Fibroblast of peridontal ligament (primary cell): ENCODE measurements around the gene USP6.
"Not testable (repeated sequence)": the region's sequence is repeated elsewhere in the genome, so short reads cannot be mapped to it uniquely, and the experiment has no call there.

Experiments
- DNase-seq: peaks from one replicate; pipeline ENCODE4 v3.0.0-alpha.2; 2010; ENCODE audit errors: extremely low read depth

USP6 gene

DNA sequence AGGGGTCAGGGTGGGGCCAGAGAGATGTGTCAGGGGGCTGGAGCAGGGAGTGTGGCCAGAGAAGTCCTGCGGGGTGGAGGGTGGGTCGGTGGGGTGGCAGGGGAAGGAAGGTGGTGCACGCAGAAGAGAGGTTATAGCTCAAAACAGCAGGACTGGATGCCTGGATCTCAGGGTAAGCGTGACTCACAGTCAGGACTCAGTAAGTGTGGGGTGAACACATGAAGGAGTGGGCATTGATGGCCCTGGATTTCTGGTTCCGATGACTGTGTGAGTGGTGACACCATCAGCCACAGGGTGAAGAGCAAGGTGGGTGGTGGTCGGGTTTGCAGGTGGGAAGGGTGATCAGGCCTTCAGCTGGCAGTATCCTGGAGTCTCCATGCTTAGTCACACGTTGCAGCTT is 6.2 kb downstream of the USP6 start:
- DNase-seq: not testable (repeated sequence)

DNA sequence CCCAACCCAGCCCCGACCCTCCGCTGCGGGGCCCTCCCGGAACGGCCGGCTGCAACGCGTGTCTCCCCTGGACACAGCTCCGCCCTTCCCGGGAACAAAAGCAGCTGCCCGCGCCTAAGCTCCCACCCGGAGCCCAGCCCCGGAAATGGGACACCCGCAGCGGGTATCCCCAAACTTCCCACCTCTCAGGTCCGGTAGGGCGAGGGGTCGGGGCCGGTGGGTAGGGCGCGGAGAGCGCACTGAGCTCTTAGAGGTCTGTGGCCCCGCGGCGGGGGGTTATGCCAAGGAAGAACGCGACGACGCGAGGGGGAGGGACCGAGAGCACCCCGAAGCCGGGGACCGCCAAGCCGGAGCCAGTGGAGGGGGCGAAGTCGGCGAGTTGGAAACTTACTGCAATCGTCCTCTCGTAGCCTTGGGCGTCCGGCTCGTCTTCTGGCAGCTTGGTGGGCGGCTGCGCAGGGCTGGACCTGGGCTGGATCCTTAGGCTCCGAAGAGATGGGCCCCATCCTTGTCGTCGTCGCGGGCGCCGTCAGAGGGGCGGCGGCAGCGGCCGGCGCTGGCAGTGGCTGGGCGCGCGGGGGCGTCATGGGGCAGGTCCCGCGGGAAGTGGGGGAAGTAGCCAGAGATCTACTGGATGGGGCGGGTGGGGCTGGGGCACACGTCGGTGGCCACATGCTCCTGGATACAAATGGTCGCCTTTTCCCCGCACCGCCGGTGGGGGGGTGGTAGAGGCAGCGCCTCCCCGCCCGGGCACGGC is 6.9 kb downstream of the USP6 start:
- no peak for DNase-seq

DNA sequence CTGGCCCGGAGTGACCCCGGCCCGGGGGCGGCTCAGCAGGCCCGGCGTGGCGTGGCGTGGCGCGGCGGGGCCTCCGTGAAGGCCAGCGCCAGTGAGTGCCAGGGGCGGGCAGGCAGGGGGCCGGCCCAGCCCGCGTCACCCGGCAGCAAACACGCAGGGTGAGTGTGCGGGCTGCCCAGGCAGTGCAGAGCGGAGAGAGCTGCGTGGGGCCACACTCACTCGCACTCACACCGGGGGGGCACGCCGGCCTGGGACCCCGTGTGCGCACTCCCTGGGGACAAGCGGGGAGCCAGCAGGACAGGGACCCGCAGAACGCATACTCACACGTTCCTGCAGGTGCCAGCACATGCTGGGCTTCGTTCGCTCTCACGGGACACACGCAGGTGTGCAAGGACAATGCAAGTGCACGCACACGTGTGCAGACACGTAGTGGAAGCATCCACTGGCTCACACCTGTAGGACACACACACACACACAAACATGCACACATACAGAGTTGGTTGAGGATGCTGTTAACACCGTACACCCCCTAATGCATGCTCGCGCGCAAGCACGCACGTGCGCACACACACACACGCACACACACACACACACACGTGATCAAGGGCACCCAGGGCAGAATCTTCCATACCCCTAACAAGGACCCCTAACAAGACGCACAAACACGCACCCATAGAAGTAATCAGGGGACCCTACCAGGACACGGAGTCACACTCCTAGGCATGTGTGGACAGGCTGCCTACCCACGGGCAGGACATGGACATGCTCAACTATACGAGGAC is 7.7 kb downstream of the USP6 start:
- no peak for DNase-seq

- DNase-seq: not testable (repeated sequence)
These were observed 8.4 kb downstream of the USP6 start for GRCh38 chr17:5124125-5124760.

- DNase-seq: not testable (repeated sequence)
These were observed 9.1 kb downstream of the USP6 start for GRCh38 chr17:5124896-5125295.

- no peak for DNase-seq
These were observed 11.1 kb downstream of the USP6 start for GRCh38 chr17:5126719-5127488.

- DNase-seq: no peak
These were observed 12.1 kb downstream of the USP6 start for GRCh38 chr17:5127910-5128309.

- DNase-seq: not testable (repeated sequence)
These were observed 12.6 kb downstream of the USP6 start for GRCh38 chr17:5128387-5128786.

DNA sequence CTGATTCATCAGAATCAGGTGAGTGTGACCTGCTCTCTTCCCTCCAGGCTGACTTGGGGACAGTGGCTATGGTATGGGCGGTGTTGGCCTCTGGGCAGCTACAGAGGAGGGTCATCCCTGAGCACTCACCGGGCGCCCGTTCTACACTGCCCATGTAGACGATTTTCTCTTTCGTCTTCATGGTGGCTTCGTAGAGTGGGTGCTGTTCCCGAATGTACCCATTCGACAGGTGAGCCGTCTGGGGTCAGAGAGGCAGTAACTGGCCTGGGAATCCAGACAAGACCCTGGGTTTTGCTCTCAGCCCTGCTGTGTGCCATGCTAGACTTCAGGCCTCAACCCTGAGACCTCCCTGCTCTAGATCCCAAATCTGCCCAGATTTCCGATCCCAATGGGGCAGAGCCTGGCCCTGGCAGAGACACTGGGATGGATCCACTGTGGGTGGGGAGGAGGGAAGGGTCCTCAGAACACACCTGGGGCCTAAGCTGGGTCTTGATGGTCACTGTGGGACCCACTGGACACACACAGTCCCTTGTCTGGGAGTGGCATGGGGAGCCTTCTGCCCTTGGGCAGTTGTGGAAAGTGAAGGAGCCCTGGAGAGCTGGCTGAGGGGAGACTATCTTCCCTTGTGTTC is 13.2 kb downstream of the USP6 start:
- no peak for DNase-seq

DNA sequence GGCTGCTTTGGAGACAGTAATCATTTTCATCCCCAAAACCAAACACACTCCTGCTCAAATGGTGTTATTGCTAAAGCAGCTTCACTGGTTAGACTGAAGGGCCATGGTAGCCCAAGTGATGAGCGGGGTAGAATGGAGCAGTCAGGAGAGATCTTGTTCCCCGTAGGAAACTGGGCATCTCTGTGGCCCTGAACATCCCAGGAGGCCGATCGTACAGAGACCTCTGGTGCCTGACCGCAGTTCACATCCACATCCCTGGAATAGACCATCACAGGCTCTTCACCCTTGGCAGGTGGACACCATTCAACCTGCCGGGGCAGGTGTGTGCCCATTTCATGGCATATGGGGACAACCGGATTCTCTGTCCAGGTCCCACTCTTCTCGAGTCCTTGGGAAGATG is 13.9 kb downstream of the USP6 start:
- not testable (repeated sequence) for DNase-seq

DNA sequence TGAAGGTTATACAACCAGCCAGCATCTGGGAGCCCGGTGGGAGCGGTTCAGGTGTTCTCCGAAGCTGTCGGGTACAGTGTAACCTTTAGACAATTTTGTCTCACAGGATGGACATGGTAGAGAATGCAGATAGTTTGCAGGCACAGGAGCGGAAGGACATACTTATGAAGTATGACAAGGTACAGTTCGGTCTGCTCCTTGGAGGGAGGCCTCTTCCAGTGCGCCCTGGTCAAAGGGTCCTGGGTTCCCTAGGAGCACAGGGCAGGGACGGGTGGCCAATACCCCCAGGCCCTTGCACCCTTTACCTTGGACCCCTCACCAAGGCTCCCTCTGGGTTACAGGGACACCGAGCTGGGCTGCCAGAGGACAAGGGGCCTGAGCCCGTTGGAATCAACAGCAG is 14.4 kb downstream of the USP6 start:
- not testable (repeated sequence) for DNase-seq

GRCh38 chr17:5130687-5131086 is 14.9 kb downstream of the USP6 start:
- not testable (repeated sequence) for DNase-seq

DNA sequence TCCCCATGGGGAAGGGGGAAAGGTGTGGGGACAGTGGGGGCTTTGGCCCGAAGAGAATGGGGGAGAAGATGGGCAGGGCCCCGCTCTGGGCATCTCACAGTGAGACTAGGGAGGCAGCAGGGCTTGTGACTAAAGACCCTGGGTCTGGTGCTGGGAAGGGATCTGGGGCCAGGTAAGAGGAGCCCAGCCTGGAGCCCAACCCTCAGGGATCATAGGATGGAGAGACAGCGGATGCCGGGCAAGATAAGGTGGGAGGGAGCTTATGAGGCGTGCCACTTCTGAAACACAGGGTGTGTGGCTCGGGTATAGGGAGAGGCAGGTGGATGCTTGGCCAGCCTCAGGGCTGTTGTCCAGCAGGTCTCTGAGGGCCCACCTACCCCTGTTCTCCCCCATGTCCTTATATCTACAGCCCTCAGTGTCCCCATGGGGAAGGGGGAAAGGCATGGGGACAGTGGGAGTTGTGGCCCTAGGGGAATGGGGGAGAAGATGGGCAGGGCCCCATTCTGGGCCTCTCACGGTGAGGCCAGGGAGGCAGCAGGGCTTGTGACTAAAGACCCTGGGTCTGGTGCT is 15.4 kb downstream of the USP6 start:
- DNase-seq: no peak

DNA sequence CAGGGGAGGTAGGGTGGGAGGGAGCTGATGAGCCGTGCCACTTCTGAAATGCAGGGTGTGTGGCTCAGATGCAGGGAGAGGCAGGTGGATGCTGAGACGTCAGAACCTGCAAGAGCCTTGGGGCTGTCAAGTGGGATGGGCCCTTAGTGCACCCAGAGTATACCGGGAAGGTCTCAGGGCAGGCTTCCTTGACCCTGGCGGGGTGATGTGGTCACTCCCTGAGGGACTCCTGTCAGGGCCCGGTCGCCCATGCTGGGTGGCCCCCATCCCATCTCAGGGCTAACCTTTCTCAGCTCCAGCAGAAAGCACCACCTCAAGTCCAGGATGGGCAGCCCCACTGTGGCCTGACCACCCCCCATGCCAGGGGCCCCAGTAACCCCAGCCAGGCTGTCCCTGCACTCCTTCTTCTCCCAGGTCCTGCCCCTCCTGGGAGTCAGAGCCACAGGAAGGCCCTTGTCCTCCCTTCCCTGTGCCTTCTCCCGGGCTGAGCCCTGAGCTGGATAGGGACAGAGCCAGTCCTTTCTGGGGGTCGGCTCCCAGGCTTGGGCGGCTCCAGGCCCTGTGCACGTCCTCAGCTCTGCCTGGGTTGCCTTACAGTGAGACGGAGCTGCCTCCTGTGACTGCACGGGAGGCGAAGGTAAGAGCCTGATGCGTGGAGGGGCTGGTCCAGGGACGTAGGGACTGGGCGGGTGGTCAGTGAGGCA is 16.1 kb downstream of the USP6 start:
- not testable (repeated sequence) for DNase-seq

- not testable (repeated sequence) for DNase-seq
These were observed 16.8 kb downstream of the USP6 start for GRCh38 chr17:5132503-5133225.

- no peak for DNase-seq
These were observed 17.5 kb downstream of the USP6 start for GRCh38 chr17:5133311-5133710.

GRCh38 chr17:5133961-5134360 is 18.1 kb downstream of the USP6 start:
- DNase-seq: not testable (repeated sequence)

GRCh38 chr17:5134571-5134970 is 18.7 kb downstream of the USP6 start:
- DNase-seq: not testable (repeated sequence)

DNA sequence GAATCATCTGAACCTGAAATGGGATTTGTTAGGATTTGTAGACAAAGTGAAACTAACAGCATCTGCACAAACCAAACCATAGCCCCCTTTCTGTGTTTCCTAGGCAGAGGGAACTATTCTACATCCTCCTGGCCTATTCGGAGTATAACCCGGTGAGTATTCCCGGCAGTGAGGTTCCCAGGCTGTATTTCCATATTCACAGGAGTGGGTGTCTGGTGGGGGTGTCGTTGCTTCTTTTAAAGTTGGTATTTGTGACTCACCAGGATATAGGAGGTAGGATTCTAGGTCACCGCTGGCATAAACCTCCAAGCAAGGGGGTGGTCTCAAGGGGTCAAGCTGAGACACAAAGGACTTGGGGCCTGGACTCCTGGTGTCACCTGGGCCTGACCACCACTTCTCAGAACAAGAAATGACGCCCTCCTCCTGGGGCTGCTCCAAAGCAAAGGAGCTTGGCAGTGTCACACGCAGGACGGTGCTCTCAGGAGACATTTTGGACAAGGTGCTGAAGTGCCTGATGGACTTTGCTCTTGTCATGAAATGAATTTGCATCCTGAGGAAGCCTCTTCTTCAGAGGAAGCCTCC is 19.4 kb downstream of the USP6 start:
- DNase-seq: not testable (repeated sequence)
